ENCODE results near the gene ULK3.

DNA sequence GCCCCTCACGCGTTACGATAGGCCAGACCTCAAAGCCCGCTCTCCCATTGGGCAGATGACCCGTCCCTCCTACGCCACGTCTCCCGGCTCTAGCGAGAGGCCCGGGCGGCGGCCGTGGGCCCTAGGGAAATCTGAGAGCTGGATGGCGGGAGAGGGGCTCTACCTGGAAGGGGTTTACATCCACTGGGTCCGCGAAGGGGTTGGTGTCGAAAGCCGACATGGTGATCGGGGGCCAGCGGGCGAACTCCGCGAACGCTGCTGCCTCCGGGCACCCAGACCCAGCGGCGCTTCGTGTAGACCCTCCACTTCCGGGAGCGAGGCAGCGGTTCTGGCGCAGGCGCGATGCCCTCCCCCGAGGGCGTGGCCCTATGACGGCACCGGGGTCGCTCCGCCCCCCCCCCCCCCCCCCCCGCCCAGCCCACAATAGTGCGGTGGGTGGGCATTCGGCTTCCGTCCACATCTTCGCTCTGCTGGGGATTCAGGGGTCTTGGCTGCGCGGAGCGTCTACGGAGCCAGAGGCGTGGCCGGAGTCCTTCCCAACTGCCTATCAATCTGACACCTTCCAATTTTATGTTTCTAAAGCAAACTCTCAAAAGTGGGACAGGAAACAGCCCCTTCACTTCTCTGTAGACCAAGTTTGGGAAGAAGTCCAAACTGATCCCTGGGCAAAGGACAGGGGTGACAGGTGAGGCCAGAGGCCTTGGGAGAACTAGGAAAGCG lies 30.2 kb upstream of the ULK3 start, which contains the start of gene SCAMP2:
- TF ChIP-seq, protein P1, sequence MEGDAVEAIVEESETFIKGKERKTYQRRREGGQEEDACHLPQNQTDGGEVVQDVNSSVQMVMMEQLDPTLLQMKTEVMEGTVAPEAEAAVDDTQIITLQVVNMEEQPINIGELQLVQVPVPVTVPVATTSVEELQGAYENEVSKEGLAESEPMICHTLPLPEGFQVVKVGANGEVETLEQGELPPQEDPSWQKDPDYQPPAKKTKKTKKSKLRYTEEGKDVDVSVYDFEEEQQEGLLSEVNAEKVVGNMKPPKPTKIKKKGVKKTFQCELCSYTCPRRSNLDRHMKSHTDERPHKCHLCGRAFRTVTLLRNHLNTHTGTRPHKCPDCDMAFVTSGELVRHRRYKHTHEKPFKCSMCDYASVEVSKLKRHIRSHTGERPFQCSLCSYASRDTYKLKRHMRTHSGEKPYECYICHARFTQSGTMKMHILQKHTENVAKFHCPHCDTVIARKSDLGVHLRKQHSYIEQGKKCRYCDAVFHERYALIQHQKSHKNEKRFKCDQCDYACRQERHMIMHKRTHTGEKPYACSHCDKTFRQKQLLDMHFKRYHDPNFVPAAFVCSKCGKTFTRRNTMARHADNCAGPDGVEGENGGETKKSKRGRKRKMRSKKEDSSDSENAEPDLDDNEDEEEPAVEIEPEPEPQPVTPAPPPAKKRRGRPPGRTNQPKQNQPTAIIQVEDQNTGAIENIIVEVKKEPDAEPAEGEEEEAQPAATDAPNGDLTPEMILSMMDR (IDR thresholded peaks at IDR 0.05; ENCODE audit: low read depth, low read length), result no peak
- TF ChIP-seq EZH2phosphoT487 (IDR thresholded peaks at IDR 0.05; ENCODE audit: low read depth), result no peak

Measured in OCI-LY3 (cell line).